GM12878 (cell line): ENCODE data around the gene TCEANC. TPM values are rescaled to one million over a fixed set of nuclear protein-coding genes. Genes with fewer than 3 reads are reported as not detected.

ENCODE experiments used
- BCL11A ChIP-seq: IDR thresholded peaks from 2 replicates; pipeline ENCODE4 v1.6.1; 2011; ENCODE audit warnings: low read depth, low read length
- CHD2 ChIP-seq: IDR thresholded peaks from 2 replicates; pipeline ENCODE4 v1.6.1; 2011; ENCODE audit warnings: low read depth, low read length, improper control_type of control experiment, borderline replicate concordance
- CTCF ChIP-seq, 3 experiments: IDR thresholded peaks in 2 of 3; conservative IDR thresholded peaks in 1 of 3; 2 replicates each; pipeline ENCODE4 v1.5.1; 2011; ENCODE audit warnings: low read depth in 3 of 3, low read length in 3 of 3, mild to moderate bottlenecking in 3 of 3, control low read depth in 2 of 3, moderate library complexity in 2 of 3, inconsistent platforms in 1 of 3, mixed read lengths in 1 of 3; ENCODE audit not compliant: control insufficient read depth in 2 of 3, insufficient read depth in 1 of 3; ENCODE audit errors: extremely low read depth in 1 of 3
- E2F4 ChIP-seq: IDR thresholded peaks from 2 replicates; pipeline ENCODE4 v1.6.1; 2012; ENCODE audit warnings: low read depth, low read length, improper control_type of control experiment
- EED ChIP-seq: sonication (generic); IDR thresholded peaks from 2 replicates; pipeline ENCODE4 v1.6.1; 2016; ENCODE audit warnings: antibody characterized with exemption, low read depth
- FOXM1 ChIP-seq: IDR thresholded peaks from 2 replicates; pipeline ENCODE4 v1.6.1; 2012; ENCODE audit warnings: low read depth, mild to moderate bottlenecking, inconsistent platforms, low read length, moderate library complexity
- IRF3 ChIP-seq: fragments of 450-650 bp; IDR thresholded peaks from 2 replicates; pipeline ENCODE4 v1.6.1; 2014; ENCODE audit warnings: mild to moderate bottlenecking
- JUND ChIP-seq: IDR thresholded peaks from 2 replicates; pipeline ENCODE4 v1.6.1; 2012; ENCODE audit warnings: low read depth, mild to moderate bottlenecking, low read length, improper control_type of control experiment, moderate library complexity
- NKRF ChIP-seq: fragments of 450-650 bp; conservative IDR thresholded peaks from 2 replicates; pipeline ENCODE4 v1.6.1; 2017; ENCODE audit warnings: mild to moderate bottlenecking, moderate library complexity
- NR2C2 ChIP-seq: IDR thresholded peaks from 2 replicates; pipeline ENCODE4 v1.6.1; 2011; ENCODE audit warnings: borderline replicate concordance, low read depth; ENCODE audit not compliant: control insufficient read depth, insufficient read length
- PBX3 ChIP-seq: IDR thresholded peaks from 2 replicates; pipeline ENCODE4 v1.6.1; 2011; ENCODE audit warnings: mild to moderate bottlenecking, low read depth, low read length, moderate library complexity; ENCODE audit not compliant: insufficient replicate concordance
- TCF3 ChIP-seq: IDR thresholded peaks from 2 replicates; pipeline ENCODE4 v1.6.1; 2012; ENCODE audit warnings: low read depth, mild to moderate bottlenecking, low read length, borderline replicate concordance; ENCODE audit not compliant: insufficient read depth
- WRNIP1 ChIP-seq: IDR thresholded peaks from 2 replicates; pipeline ENCODE4 v1.6.1; 2011; ENCODE audit warnings: low read depth, low read length, improper control_type of control experiment, borderline replicate concordance
- ZNF24 ChIP-seq: fragments of 450-650 bp; IDR thresholded peaks from 2 replicates; pipeline ENCODE4 v1.6.1; 2017; ENCODE audit warnings: antibody characterized with exemption, mild to moderate bottlenecking
- ZNF592 ChIP-seq: fragments of 450-650 bp; IDR thresholded peaks from 2 replicates; pipeline ENCODE4 v1.6.1; 2017; ENCODE audit warnings: mild to moderate bottlenecking, moderate library complexity
- polyA plus RNA-seq, 11 experiments: library from polyadenylated mRNA; depleted of rRNA in 4 of 11; unstranded in 6 of 11; stranded (reverse) in 5 of 11; fragments of >200 nt; fragmentation: Nextera tagmentation in 4 of 11; fragmentation: Illumina TruSeq in 1 of 11; extraction: Ambion mirVana in 4 of 11; extraction: Trizol in 1 of 11; gene quantifications; 1 replicate in 1 of 11; 2 replicates in 10 of 11; pipeline versions ENCODE4 v1.2.1 to v1.2.3, GENCODE V29; 2011 to 2016; ENCODE audit warnings: inconsistent platforms in 2 of 11, missing spikeins in 2 of 11, low read depth in 1 of 11
- total RNA-seq, 4 experiments: library from RNA; depleted of rRNA in 3 of 4; stranded (reverse); fragments of >200 nt in 3 of 4; fragmentation: Illumina TruSeq in 1 of 4; extraction: Trizol in 1 of 4; gene quantifications; 2 replicates each; pipeline versions ENCODE4 v1.2.1 to v1.2.3, GENCODE V29; 2013 to 2021

TCEANC gene
- total and polyA plus RNA-seq, 10 of the 15 experiments (the other 5 are each of a cell fraction or from before 2014, with no cell fraction given) = 1.1 to 4.9 (median 2.9) TPM

- TF ChIP-seq CHD2 (peak; percentile 37; the same call in 1 of the 2 replicates), E2F4 (no peak), ZNF24 (no peak), ZNF592 (no peak), JUND (no peak), NR2C2 (no peak), NKRF (peak; percentile 76), EED (peak; percentile 47), CTCF (IDR thresholded peaks at IDR 0.05 in 2 of 3, conservative IDR thresholded peaks at IDR 0.05 in 1 of 3; ENCODE audit: control insufficient read depth in 2 of 3, extremely low read depth in 1 of 3, insufficient read depth in 1 of 3, low read depth in 3 of 3, low read length in 3 of 3) (no peak), IRF3 (peak; percentile 56; the same call in 1 of the 2 replicates), WRNIP1 (no peak), FOXM1 (no peak), PBX3 (no peak), TCF3 (no peak), BCL11A (no peak)
Observed at GRCh38 chrX:13652850-13653693, at the start of gene TCEANC (continued).
